GM18861 (cell line): ENCODE data around the gene GPR137B.
"Not testable (repeated sequence)": the region's sequence is repeated elsewhere in the genome, so short reads cannot be mapped to it uniquely, and the experiment has no call there.

Experiments used
- ATAC-seq: cut with Tn5 transposase; IDR thresholded peaks from one replicate; pipeline ENCODE4 v1.9.1; 2021; ENCODE audit not compliant: unreplicated experiment

Gene GPR137B, protein sequence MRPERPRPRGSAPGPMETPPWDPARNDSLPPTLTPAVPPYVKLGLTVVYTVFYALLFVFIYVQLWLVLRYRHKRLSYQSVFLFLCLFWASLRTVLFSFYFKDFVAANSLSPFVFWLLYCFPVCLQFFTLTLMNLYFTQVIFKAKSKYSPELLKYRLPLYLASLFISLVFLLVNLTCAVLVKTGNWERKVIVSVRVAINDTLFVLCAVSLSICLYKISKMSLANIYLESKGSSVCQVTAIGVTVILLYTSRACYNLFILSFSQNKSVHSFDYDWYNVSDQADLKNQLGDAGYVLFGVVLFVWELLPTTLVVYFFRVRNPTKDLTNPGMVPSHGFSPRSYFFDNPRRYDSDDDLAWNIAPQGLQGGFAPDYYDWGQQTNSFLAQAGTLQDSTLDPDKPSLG

DNA sequence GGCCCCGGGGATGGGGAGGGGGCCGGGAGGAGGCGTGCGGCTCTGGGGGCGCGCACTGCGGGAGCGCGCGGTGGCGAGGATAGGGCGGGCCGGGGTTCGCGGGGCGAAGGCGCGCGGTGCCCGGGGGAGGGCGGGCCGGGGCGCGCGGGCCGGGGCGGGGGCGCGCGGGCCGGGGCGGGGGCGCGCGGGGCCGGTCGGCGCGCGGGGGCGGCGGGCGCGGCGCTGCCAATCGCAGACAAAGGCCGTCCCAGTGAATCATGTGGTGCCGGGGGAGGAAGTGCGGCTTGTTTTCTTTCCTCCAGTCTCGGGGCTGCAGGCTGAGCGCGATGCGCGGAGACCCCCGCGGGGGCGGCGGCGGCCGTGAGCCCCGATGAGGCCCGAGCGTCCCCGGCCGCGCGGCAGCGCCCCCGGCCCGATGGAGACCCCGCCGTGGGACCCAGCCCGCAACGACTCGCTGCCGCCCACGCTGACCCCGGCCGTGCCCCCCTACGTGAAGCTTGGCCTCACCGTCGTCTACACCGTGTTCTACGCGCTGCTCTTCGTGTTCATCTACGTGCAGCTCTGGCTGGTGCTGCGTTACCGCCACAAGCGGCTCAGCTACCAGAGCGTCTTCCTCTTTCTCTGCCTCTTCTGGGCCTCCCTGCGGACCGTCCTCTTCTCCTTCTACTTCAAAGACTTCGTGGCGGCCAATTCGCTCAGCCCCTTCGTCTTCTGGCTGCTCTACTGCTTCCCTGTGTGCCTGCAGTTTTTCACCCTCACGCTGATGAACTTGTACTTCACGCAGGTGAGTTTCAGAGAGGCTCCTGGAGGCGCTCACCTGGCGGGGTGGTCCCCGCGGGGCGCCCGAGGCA, at the start of gene GPR137B:
Gene GPR137B (plus strand): TSS at position 287 of the 851 bp plus-strand sequence. CDS start 84 bp downstream, at position 371.
- ATAC-seq = peak; percentile 47

DNA sequence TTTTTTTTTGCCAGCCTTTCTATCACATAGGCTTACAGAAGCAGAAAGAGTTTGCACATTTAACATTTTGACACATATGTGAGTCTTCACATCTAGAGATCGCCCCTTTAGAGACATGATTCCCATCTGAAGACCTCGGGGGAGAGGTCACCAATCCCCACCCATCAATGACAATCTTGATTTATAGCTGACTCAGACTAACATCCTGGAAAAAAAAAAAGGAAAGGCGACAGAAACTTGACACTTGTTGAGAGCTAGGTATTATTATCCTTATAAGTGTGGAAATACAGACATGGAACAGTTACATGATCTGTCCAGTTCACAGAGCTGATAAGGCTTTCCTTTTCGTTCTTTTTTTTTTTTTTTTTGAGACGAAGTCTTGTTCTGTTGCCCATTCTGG, 49.4 kb upstream of the GPR137B start:
- ATAC-seq = no peak

DNA sequence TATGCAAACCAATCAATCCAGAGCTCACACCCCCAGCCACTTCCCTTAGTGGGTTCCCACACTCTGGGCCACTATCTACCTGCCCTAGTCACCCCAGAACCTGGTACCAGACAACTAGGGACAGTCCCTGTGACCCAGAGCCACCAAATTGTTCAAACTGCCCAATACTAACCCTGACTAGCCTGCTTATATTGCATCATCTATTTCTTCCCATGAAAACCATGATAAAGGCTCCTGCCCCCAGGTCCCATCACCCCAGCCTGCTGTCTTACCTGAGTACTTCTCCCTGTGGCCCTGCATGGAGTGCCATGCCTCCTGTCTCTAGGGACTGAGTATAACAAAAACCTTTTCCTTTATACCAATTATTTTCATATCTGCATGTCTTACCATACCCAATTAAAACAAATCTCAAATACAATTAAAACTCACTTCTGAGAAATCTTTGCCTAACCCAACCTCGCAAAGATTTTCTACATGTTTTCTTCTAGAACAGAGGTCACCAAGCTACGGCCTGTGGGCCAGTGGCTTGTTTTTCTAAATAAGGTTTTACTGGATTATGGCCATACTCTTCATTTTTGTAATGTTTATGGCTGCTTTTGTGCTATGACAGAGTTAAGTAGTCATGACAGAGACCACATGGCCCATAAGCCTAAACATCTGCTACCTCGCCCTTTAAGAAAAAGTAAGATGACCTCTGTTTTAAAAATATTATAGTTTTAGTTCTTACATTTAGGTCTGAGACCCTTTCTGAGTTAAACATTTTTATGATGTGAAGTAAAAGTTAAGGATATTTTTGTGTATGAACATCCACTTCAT, 46.4 kb upstream of the GPR137B start:
- ATAC-seq = no peak

DNA sequence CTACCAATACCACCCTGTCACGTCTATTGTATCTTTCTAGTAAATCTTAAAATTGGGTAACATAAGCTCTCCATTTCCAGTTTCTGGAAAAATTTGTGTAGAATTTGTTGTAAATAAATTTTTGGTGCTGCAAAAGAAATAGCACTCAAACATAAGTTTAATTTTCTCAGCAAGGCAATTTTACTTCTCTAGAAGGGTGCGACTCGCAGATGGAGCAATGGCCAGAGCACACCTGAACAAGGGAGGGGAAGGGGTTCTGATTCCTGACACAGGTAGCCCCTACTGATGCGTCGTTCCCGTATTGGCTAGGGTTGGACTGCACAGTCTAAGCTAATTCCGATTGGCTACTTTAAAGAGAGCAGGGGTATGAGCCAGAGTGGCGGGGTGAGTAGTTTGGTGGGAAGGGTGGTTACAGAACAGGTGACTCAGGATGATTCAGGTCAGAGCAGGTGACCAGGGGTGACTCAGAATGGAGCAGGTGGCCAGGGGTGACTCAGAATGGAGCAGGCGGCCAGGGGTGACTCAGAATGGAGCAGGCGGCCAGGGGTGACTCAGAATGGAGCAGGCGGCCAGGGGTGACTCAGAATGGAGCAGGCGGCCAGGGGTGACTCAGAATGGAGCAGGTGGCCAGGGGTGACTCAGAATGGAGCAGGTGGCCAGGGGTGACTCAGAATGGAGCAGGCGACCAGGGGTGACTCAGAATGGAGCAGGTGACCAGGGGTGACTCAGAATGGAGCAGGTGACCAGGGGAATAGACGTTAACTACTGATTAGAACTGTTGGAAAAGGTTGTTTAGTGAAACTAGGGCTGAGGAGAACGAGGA, 45.5 kb upstream of the GPR137B start:
- not testable (repeated sequence) for ATAC-seq

DNA sequence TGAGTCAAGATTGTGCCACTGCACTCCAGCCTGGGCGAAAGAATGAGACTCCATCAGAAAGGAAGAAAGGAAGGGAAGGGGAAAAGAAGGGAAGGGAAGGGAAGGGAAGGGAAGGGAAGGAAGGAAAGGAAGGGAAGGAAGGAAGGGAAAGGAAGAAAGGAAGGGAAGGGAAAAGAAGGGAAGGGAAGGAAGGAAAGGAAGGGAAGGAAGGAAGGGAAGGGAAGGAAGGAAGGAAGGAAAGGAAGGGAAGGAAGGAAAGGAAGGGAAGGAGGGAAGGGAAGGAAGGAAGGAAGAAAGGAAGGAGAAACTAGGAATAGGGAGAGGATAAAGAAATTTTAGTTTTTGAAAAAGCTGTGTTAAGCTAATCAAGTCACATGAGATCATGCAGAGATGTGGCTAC, 44.1 kb upstream of the GPR137B start:
- no peak for ATAC-seq

DNA sequence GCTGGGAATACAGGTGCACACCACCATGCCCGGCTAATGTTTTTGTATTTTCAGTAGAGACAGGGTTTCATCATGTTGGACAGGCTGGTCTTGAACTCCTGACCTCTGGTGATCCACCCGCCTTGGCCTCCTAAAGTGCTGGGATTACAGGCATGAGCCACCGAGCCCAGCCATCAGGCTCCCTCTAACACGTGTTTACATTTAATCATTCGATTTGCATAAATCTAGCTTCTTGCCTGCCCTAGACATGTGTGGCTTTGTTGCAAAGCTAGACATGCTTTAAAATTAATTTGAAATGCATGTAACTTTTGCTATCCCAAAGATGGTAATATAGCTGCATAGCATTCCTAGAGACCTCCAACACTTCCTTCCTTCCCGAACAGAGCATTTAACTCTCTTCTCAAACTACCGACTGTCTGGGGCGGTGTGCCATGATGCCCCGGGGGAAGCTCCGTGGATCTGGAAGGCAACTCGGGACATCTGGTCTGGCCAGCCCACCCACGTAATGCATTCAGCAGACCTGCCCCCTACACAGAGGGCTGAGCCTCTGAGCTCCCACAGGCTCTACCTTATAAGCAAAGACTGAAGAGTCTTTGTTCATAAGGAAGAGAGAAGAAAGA, 42.9 kb upstream of the GPR137B start:
- ATAC-seq = no peak

DNA sequence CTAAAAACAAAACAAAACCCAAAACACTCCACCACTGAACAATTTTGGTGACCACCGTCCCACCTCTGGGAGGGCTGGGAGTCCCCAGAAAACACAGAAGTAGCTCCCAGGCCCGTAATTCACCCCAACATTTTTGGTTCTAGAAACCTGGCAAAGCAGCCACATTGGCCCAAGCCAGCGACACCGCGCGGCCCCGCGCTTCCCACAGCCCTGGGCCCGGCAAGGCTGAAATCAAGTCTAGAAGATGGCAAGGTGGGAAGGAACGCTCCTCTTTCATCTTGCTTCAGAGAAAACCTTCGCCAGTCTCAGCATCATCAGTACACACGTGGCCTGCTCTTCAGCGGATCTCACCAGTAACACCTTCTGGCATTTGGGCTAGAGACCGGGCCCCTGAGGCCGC, 41.5 kb upstream of the GPR137B start:
- ATAC-seq = no peak

DNA sequence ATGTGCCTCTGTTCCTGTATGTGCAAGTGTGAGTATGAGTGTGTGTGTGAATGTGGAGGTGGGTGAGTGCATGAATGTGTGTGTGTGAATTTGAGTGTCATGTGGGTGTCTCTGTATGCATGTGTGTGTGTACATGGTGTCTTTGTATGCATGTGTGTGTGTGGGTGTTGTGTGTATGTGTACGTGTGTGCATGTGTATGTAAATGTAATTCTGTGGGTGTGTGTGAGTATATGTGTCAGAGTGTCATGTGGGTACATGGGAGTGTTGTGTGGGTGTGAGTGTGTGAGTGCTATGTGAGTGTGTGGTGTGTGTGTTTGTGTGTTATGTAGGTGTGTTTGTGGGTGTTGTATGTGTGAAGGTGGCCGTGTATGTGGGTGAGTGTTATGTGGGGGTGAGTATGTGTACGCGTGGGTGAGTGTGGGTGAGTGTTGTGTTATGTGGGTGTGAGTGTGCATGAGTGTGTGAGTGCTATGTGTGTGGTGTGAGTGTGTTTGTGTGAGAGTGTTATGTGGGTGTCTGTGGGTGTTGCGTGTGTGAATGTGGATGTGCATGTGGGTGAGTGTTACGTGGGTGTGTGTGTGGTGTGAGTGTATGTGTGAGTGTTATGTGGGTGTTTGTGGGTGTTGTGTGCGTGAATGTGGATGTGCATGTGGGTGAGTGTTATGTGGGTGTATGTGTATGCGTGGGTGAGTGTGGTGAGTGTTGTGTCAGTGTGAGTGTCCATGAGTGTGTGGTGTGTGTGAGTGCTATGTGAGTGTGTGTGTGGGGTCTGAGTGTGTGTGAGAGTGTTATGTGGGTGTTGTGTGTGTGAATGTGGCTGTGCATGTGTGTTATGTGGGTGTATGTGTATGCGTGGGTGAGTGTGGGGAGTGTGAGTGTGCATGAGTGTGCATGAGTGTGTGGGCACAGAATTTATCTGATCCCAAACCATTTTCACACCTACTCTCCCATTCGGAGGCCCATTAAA, 40.8 kb upstream of the GPR137B start:
- ATAC-seq = no peak

DNA sequence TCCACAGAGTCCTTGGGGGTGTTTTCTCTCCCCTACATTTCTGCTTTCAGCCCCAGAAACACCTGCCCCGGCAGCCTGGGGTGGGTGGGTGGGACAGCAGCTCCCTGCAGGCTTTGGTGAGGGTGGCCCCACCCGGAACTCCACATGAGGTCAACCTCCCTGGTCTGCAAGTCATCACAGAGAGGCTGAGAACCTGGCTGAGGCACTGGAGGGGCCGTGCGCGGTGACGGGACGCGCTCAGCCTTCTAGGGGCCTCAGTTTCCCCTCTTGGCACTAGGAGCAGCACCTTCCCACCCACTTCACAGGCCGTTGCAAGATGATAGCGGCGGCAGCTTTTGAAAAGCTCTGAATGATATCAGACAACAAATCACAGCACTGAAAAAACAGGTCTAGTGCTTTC, 39.7 kb upstream of the GPR137B start:
- ATAC-seq = no peak

DNA sequence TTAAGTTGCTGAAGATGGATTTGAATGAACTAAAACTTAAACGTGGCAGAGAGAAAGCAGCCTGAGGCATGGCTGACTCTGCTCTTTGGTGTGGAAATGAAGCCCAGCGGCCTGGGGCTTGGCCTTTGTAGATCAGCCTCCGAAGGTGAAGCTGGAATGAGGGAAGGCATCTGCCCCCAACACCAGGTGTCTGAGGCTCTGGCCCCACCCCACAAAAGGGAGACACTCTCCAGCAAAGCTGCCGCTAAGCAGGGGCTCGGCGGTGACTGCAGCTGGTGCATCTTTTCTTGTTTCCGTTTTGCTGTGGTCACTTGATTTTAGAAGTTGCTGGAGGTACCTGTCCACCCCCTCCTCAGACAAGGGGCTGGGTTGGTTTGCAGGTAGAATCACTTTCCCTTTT, 39.3 kb upstream of the GPR137B start:
- no peak for ATAC-seq

DNA sequence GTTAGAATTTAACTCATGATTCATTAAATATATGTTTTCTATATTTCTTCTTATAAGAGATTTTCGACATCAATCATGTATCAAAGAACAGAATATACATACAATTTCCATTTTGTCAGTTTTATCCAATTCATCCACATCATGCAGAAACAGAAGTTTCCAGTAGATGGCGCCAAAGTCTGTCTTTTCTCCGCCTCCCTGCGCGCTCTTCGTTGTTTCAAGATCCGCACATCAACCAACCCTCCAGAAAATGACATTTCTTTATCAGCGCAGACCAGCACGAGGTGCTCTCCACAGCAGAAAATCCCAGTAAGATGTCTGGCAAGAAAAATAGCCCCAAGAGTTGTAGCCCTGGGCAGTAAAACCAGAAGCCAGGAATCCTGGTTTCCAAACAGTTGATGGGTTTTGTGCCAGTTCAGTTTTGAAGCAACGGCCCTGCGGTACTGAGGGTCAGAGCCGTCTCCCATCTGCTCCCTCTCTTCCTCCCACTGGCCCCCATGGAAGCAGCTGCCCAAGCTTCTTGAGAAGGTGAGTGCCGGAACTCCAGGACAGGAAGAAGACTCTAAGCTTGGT, 38.6 kb upstream of the GPR137B start:
- no peak for ATAC-seq

DNA sequence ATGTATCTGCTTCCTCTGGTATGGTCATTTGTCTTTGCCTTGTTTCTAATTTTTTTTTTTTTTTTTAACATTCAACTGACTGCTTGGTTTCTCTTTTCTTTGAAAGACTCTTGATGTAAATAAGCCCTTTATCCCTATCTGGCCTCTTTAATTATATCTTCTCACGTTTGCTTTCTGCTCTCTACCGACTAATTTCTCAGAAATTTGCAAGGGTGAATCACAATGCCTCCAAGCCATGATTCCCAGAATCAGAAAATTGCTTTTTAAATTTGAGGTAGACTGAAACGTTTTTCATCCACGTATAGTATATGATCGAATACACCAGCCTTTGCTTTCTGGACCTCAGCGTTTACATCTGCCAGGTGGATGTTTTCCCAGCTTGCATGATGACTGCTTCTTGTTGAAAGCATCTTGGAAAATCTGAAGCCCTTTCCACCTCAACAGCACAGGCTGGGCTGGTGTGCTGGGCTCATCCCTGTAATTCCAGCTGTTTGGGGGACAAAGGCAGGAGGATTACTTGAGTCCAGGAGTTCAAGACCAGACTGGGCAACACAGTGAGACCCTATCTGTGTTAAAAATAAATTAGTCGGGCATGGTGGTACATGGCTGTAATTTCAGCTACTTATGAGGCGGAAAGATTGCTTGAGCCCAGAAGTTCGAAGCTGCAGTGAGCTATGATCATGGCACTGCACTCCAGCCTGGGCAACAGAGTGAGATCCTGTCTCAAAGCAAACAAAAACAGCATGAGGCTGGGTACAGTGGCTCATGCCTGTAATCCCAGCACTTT, 35.0 kb upstream of the GPR137B start:
- ATAC-seq = no peak

DNA sequence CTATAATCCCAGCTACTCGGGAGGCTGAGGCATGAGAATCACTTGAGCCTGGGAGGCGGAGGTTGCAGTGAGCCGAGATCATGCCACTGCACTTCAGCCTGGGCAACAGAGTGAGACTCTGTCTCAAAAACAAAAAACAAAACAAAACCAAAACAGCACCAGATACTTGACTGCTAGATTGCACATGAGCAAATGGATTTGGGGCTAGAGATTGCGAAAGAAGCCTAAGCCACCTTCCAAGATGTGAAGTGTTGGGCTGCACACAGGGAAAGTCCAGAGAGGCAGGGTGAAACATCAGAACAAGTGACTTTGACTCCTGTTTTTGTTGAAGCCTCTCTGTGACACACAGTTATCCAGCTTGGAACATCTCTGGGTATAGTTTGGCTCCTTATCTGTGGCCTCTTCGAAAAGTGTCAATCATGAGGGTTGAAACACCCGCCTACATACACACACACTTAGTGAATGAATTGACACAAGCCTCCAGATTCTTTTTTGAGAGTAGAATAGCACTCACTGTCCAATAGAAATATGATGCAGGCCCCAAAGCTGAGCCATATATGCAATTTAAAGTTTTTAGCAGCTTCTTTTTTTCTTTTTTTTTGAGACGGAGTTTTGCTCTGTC, 34.2 kb upstream of the GPR137B start:
- no peak for ATAC-seq

DNA sequence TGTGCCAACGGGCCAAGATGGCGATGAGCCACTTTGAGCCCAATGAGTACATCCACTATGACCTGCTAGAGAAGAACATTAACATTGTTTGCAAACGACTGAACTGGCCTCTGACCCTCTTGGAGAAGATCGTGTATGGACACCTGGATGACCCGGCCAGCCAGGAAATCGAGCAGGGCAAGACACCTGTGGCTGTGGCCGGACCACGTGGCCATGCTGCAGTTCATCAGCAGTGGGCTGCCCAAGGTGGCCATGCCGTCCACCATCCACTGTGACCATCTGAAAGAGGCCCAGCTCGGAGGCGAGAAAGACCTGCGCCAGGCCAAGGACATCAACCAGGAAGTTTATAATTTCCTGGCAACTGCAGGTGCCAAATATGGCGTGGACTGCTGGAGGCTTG, 32.2 kb upstream of the GPR137B start:
- ATAC-seq = no peak

DNA sequence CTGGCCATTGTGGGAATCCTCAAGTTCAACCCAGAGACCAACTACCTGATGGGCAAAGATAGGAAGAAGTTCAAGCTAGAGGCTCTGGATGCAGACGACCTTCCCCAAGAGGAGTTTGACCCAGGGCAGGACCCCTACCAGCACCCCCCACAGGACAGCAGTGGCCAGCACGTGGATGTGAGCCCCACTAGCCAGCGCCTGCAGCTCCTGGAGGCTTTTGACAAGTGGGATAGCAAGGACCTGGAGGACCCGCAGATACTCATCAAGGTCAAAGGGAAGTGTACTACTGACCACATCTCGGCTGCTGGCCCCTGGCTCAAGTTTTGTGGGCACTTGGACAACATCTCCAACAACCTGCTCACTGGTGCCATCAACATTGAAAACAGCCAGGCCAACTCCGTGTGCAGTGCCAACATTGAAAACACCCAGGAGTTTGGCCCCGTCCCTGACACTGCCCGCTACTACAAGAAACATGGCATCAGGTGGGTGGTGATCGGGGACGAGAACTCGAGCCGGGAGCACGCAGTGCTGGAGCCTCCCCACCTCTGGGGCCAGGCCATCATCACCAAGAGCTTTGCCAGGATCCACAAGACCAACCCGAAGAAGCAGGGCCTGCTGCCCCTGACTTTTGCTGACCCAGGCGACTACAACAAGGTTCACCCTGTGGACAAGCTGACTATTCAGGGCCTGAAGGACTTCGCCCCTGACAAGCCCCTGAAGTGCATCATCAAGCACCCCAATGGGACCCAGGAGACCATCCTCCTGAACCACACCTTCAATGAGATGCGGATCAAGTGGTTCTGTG, 30.6 kb upstream of the GPR137B start:
- ATAC-seq = no peak

DNA sequence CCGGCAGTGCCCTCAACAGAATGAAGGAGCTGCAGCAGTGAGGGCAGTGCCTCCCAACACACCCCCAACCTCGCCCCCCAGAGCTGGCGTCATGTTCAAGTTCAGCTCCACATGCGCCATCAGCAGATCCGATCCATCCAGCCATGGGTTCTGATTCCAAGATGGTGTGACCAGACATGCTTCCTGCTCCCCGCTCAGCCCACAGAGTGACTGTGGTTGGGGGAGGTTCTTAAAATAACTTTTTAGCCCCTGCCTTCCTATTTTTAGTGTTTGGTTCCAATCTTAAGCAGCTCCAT, 30.1 kb upstream of the GPR137B start:
- no peak for ATAC-seq
